Kidney glomerular epithelial cell (primary cell): ENCODE results near the gene BEST2.

Source experiments
- DNase-seq: peaks from one replicate; lab custom pipeline; 2025; lab: John Stamatoyannopoulos, UW

BEST2 gene

GRCh38 chr19:12730064-12730463 is 21.5 kb upstream of the BEST2 start:
- no peak for DNase-seq

DNA sequence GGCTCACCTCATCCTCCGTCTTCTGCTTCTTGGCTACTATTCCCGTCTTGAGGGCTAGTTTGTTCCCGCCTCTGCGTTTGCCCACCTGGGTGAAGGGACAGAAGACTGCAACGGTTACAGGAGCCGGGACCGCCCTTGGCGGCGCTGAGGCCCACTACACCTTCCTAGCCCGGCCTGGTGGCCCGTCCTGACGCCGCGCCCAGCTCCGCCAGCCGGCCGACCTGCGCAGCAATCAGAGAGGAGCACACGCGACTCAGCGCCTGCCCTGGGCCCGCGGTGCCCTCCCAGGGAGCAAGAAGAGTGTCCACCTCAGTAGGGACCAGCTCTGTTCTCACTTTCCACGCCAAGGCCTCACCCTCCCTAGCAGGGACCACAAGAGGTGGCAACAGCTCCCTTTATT is 20.3 kb upstream of the BEST2 start:
- DNase-seq: no peak

DNA sequence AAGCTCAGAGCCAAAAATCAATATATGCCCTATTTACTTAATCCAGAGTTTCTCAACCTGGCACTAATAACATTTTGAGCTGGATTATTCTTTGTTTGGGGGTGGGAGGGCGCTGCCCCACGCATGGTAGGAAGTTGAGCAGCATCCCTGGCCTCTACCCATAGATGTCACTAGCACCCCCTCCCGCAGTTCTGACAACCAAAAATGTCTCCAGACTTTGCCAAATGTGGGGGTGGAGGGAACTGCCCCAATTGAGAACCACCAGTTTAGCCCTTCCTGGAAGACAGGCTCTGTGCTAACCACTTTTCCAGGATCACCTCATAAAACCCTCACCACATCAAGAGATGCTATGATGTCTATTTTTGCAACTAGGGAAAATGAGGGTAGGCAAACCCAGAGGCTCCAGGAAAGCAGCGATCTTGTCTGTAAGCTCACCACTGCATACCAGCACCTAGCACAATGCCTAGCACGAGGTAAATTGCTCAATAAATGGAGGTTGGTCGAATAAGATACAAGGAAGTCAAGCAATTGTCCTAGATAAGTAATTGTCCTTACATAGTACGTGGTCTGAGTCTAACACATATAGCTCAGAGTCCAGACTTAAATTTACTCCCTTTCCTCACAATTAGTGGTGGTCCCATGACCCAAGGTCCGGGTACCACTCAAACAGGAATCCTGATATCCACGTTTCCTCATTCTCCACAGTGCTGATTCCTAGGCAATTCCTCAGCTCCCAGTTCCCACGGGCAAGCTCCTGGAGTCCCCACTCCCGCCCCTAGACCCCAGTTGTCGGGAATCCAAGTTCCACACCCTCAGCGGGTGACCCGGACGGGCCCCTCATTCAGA is 18.0 kb upstream of the BEST2 start:
- DNase-seq: peak; percentile 17

- DNase-seq: peak; percentile 100
These were observed 14.4 kb upstream of the BEST2 start, which contains the start of gene GET3 for GRCh38 chr19:12736995-12737834. GET3 (plus strand) TSS chr19:12737497; CDS start chr19:12737506, 9 bp downstream.

- DNase-seq: no peak
These were observed 13.7 kb upstream of the BEST2 start for GRCh38 chr19:12737835-12738351.

GRCh38 chr19:12745166-12745897 is 6.3 kb upstream of the BEST2 start:
- no peak for DNase-seq

DNA sequence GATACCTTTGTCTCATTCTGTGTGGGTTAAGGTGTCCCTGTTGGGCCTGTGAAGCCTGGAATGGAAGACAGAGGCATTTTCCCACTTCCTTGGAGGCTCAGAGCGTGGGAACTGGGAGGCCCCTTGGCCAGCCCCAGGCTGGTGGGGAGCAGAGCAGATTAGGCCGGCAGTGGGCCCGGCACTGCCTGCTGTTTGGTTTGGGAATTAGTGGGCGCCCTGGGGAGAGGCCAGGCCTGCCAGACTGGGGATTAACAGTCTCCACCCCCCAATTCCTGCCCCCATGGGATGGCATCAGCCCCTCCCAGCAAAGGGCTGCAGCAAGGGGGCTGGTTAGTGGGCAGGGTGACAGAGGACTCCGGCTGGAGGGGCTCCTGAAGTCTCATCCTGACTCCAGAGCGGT is 3.1 kb upstream of the BEST2 start:
- DNase-seq: no peak

GRCh38 chr19:12749938-12750521 is 1.6 kb upstream of the BEST2 start:
- DNase-seq: no peak

- no peak for DNase-seq
These were observed 740 bp upstream of the BEST2 start for GRCh38 chr19:12750851-12751250.

DNA sequence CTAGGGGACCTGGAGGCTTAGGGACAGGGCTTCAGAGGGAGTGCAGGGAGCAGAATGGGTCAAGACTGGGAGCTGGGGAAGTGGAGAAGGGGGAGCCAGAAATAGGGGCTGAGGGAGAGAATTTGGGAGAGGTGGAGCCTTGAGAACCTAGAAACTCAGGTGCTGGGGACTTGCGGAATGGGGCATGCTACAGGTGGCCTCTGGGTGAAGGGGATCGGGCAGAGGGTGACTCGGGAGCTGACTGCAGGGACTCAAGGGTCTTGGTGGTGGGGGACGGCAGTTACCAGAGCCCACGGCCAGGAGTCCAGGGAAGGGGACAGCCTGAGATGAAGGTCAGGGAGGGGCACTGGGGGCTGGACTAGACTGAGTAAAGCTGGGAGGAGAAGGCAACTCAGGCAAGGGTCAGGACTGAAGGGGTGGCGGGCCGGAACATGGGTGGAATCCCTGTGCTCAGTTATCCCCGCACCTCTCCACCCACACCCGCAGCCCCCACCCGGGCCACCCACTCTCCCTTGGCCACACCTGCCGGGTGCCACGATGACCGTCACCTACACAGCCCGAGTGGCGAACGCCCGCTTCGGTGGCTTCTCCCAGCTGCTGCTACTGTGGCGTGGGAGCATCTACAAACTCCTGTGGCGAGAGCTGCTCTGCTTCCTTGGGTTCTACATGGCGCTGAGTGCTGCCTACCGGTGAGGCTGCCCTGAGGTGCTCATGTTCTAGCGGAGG is 628 bp downstream of the BEST2 start:
- no peak for DNase-seq

- no peak for DNase-seq
These were observed 3.0 kb downstream of the BEST2 start for GRCh38 chr19:12754465-12755196.

GRCh38 chr19:12756150-12756883 is 4.7 kb downstream of the BEST2 start:
- no peak for DNase-seq

- no peak for DNase-seq
These were observed 6.1 kb downstream of the BEST2 start for GRCh38 chr19:12757544-12758274.

- no peak for DNase-seq
These were observed 8.1 kb downstream of the BEST2 start for GRCh38 chr19:12759686-12760085.

GRCh38 chr19:12763100-12763499 is 11.5 kb downstream of the BEST2 start:
- no peak for DNase-seq

GRCh38 chr19:12764698-12765097 is 13.1 kb downstream of the BEST2 start:
- no peak for DNase-seq

GRCh38 chr19:12766051-12766521 is 14.5 kb downstream of the BEST2 start:
- DNase-seq: peak; percentile 80

- DNase-seq: no peak
These were observed 15.6 kb downstream of the BEST2 start for GRCh38 chr19:12767150-12767549.

DNA sequence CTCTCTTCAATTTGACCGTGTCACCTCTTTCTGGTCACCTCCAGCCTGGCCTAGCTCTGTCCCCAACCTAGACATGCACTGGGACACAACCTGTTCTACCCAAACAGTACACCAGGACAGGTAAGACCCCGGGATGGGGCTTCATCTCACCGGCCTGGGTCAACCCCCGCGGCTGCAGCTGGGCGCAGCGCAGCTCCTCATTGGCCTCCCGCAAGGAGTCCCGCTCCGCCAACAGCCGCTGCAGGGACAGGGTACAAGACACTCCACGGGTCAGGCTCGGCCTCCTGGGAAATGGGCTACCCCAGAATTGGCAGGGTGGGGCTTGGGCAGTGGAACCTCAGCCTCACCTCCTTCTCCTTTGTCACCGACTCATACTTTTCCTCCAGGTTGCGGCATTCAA is 16.1 kb downstream of the BEST2 start:
- no peak for DNase-seq
